ENCODE data around the gene RHOC. TPM values are rescaled to one million over a fixed set of nuclear protein-coding genes. Genes with fewer than 3 reads are reported as not detected.

The RHOC gene
- total RNA-seq, 1 donor from 2014 or later, result 11.5 TPM

GRCh38 chr1:112708002-112708448 is 1.1 kb upstream of the RHOC start:
- POLR2A ChIA-PET, result interaction anchor here (0.6 to 2.4 kb wide), 5 partner anchors 66 to 317 kb away, joined by 3 to 11 read pairs (median 3); partner anchors contain the start of genes CAPZA1 and ST7L
- no peaks in the 10 kb centered on the region for H3K9me3 Mint-ChIP-seq
- no peaks in the 10 kb centered on the region for H3K36me3 Mint-ChIP-seq (ENCODE audit: low read depth)
- no peak overlapping the region for H3K27ac Mint-ChIP-seq
- ATAC-seq (ENCODE audit: low read depth) (no peak), DNase-seq (no peak)
- intact Hi-C loops (cut with micrococcal nuclease), result loop anchor here (10.0 kb wide), 1 partner anchor 53 kb away; no protein-coding TSS in a partner anchor
- peak overlapping the region; percentile 82 for H3K4me3 Mint-ChIP-seq
- CTCF ChIA-PET, result interaction anchor here (1.0 to 6.5 kb wide), 11 partner anchors 9 to 350 kb away, joined by 3 to 50 read pairs (median 5); partner anchors contain the start of genes MOV10 and ST7L
- H3K27me3 Mint-ChIP-seq, result no peaks in the 10 kb centered on the region
- peaks cover 38% of the 10 kb centered on the region for H3K4me1 Mint-ChIP-seq
- TF ChIP-seq CTCF (IDR thresholded peaks at IDR 0.05), result no peak

- Mint-ChIP-seq H3K27ac (no peak overlapping the region), H3K4me1 (peaks cover 44% of the 10 kb centered on the region), H3K36me3 (ENCODE audit: low read depth) (no peaks in the 10 kb centered on the region), H3K4me3 (peak overlapping the region; percentile 82), H3K9me3 (no peaks in the 10 kb centered on the region), H3K27me3 (no peaks in the 10 kb centered on the region)
- CTCF ChIA-PET, result interaction anchor here (1.0 to 6.5 kb wide), 12 partner anchors 9 to 349 kb away, joined by 3 to 50 read pairs (median 4); partner anchors contain the start of genes MOV10 and ST7L
- DNase-seq, result peak; percentile 74
- ATAC-seq (ENCODE audit: low read depth), result peak; percentile 75
- POLR2A ChIA-PET, result interaction anchor here (0.6 to 2.4 kb wide), 7 partner anchors 33 to 317 kb away, joined by 3 to 11 read pairs (median 3); partner anchors contain the start of genes CAPZA1, MOV10 and ST7L
- no peak for TF ChIP-seq CTCF (IDR thresholded peaks at IDR 0.05)
- intact Hi-C loops (cut with micrococcal nuclease), result loop anchor here (1.0 to 10.0 kb wide), 7 partner anchors 8 to 317 kb away; partner anchors contain the start of genes CAPZA1, MOV10, PPM1J and ST7L
Measured at GRCh38 chr1:112707221-112708001, 484 bp upstream of the RHOC start.

GRCh38 chr1:112704934-112705627 is 1.8 kb downstream of the RHOC start:
- ChIA-PET POLR2A (interaction anchor here (0.6 to 2.3 kb wide), 7 partner anchors 9 to 1160 kb away, joined by 3 to 13 read pairs (median 5); partner anchors contain the start of genes MOV10, PPM1J and ST7L), CTCF (interaction anchor here (1.5 to 2.1 kb wide), 5 partner anchors 10 to 336 kb away, joined by 3 to 13 read pairs (median 7); partner anchors contain the start of gene PPM1J)
- ATAC-seq (ENCODE audit: low read depth), result peak; percentile 27
- no peak for TF ChIP-seq CTCF (IDR thresholded peaks at IDR 0.05)
- intact Hi-C loops (cut with micrococcal nuclease), result loop anchor here (10.0 kb wide), 1 partner anchor 50 kb away; no protein-coding TSS in a partner anchor
- Mint-ChIP-seq H3K4me3 (peak overlapping the region; percentile 67), H3K27ac (peak overlapping the region; percentile 67), H3K36me3 (ENCODE audit: low read depth) (no peaks in the 10 kb centered on the region), H3K27me3 (no peaks in the 10 kb centered on the region), H3K9me3 (no peaks in the 10 kb centered on the region), H3K4me1 (peaks cover 67% of the 10 kb centered on the region)
- DNase-seq, result no peak

- H3K36me3 Mint-ChIP-seq (ENCODE audit: low read depth), result no peaks in the 10 kb centered on the region
- no peaks in the 10 kb centered on the region for H3K27me3 Mint-ChIP-seq
- TF ChIP-seq CTCF (IDR thresholded peaks at IDR 0.05), result no peak
- peak overlapping the region; percentile 67 for H3K4me3 Mint-ChIP-seq
- peaks cover 73% of the 10 kb centered on the region for H3K4me1 Mint-ChIP-seq
- DNase-seq (no peak), ATAC-seq (ENCODE audit: low read depth) (no peak)
- H3K9me3 Mint-ChIP-seq, result no peaks in the 10 kb centered on the region
- peak overlapping the region; percentile 67 for H3K27ac Mint-ChIP-seq
- CTCF ChIA-PET, result interaction anchor here (1.5 to 2.1 kb wide), 5 partner anchors 11 to 335 kb away, joined by 3 to 13 read pairs (median 7); partner anchors contain the start of gene PPM1J
- intact Hi-C loops (cut with micrococcal nuclease), result loop anchor here (10.0 kb wide), 1 partner anchor 50 kb away; no protein-coding TSS in a partner anchor
- POLR2A ChIA-PET, result interaction anchor here (0.6 to 2.3 kb wide), 7 partner anchors 10 to 314 kb away, joined by 3 to 13 read pairs (median 5); partner anchors contain the start of genes MOV10, PPM1J and ST7L
Measured at GRCh38 chr1:112704391-112704933, 2.5 kb downstream of the RHOC start.
